Camera-type eye (tissue), 1 donor: ENCODE measurements around the gene RBM42. TPM values are rescaled to one million over a fixed set of nuclear protein-coding genes. Genes with fewer than 3 reads are reported as not detected.

ENCODE experiments used
- total RNA-seq: library from RNA; depleted of rRNA; stranded (reverse); fragments of >200 nt; gene quantifications from one replicate; pipeline ENCODE4 v1.2.3, GENCODE V29; 2014

The RBM42 gene
- total RNA-seq: 42.9 TPM

GRCh38 chr19:35628565-35629331 is at the start of gene RBM42:
RBM42 (plus strand) TSS chr19:35629036; CDS start chr19:35629154, 118 bp downstream.

GRCh38 chr19:35585848-35586247 is 43.0 kb upstream of the RBM42 start, which contains the start of gene PMIS2:
PMIS2 (plus strand) TSS chr19:35586173; CDS start chr19:35586260, 87 bp downstream.

GRCh38 chr19:35612559-35613321 is 16.1 kb upstream of the RBM42 start, which contains the start of gene HAUS5:
HAUS5 (plus strand) TSS chr19:35612735; CDS start chr19:35612795, 60 bp downstream.

GRCh38 chr19:35641515-35642151 is 12.8 kb downstream of the RBM42 start, which contains the start of gene ETV2:
ETV2 (plus strand) TSS chr19:35641745; CDS start chr19:35642461, 716 bp downstream.

GRCh38 chr19:35648017-35648961 is 19.5 kb downstream of the RBM42 start, which contains the start of gene COX6B1:
COX6B1 (plus strand) TSS chr19:35648323; CDS start chr19:35651244, 2,921 bp downstream.

GRCh38 chr19:35666251-35666913 is 37.5 kb downstream of the RBM42 start, which contains the start of gene UPK1A:
UPK1A (plus strand) TSS chr19:35666517; CDS start chr19:35666813, 296 bp downstream.

Other genes with a start within 250 kb of the RBM42 start
- gene FFAR2, start 180.8 kb upstream of the RBM42 start, total RNA-seq: not detected
- gene KRTDAP, start 138.6 kb upstream of the RBM42 start, total RNA-seq: not detected
- 31.8 TPM for gene DMKN, start 115.4 kb upstream of the RBM42 start, total RNA-seq
- gene SBSN, start 100.7 kb upstream of the RBM42 start, total RNA-seq: 0.93 TPM
- 0.38 TPM for gene GAPDHS, start 95.6 kb upstream of the RBM42 start, total RNA-seq
- 49.3 TPM for gene TMEM147, start 83.4 kb upstream of the RBM42 start, total RNA-seq
- not detected for gene ATP4A, start 65.4 kb upstream of the RBM42 start, total RNA-seq
- gene PMIS2, start 42.9 kb upstream of the RBM42 start, total RNA-seq: not detected
- gene HAUS5, start 16.3 kb upstream of the RBM42 start, total RNA-seq: 13.6 TPM
- gene ETV2, start 12.7 kb downstream of the RBM42 start, total RNA-seq: not detected
- 239 TPM for gene COX6B1, start 19.3 kb downstream of the RBM42 start, total RNA-seq
- gene UPK1A, start 37.5 kb downstream of the RBM42 start, total RNA-seq: not detected
- gene ZBTB32, start 75.5 kb downstream of the RBM42 start, total RNA-seq: not detected
- 26.9 TPM for gene KMT2B, start 89.0 kb downstream of the RBM42 start, total RNA-seq
- 2.6 TPM for gene IGFLR1, start 113.4 kb downstream of the RBM42 start, total RNA-seq
- 13.8 TPM for gene U2AF1L4, start 116.4 kb downstream of the RBM42 start, total RNA-seq
- 12.8 TPM for gene PSENEN, start 116.6 kb downstream of the RBM42 start, total RNA-seq
- 11.6 TPM for gene LIN37, start 119.5 kb downstream of the RBM42 start, total RNA-seq
- 14.9 TPM for gene HSPB6, start 128.0 kb downstream of the RBM42 start, total RNA-seq
- 7.8 TPM for gene PROSER3, start 129.1 kb downstream of the RBM42 start, total RNA-seq
- gene ARHGAP33, start 146.5 kb downstream of the RBM42 start, total RNA-seq: 89.9 TPM
- 0.27 TPM for gene PRODH2, start 183.8 kb downstream of the RBM42 start, total RNA-seq
- 2.7 TPM for gene NPHS1, start 223.5 kb downstream of the RBM42 start, total RNA-seq
- 11.2 TPM for gene KIRREL2, start 227.9 kb downstream of the RBM42 start, total RNA-seq
- 106 TPM for gene APLP1, start 239.5 kb downstream of the RBM42 start, total RNA-seq